Activated CD4-positive, alpha-beta T cell treated with anti-CD3 and anti-CD28 coated beads for 1 hour (primary cell): ENCODE data around the gene LMNA.
"Not testable (repeated sequence)": the region's sequence is repeated elsewhere in the genome, so short reads cannot be mapped to it uniquely, and the experiment has no call there.

ENCODE experiments used
- DNase-seq: peaks from one replicate; pipeline ENCODE4 v3.0.0-alpha.2; 2020

The LMNA gene

GRCh38 chr1:156114101-156114918, at the start of gene LMNA:
Gene LMNA (plus strand): TSS chr1:156114711. CDS start chr1:156114919, 208 bp downstream.
- peak; percentile 64 for DNase-seq

- DNase-seq, result no peak
Measured at GRCh38 chr1:156065212-156065611, 49.3 kb upstream of the LMNA start.

DNA sequence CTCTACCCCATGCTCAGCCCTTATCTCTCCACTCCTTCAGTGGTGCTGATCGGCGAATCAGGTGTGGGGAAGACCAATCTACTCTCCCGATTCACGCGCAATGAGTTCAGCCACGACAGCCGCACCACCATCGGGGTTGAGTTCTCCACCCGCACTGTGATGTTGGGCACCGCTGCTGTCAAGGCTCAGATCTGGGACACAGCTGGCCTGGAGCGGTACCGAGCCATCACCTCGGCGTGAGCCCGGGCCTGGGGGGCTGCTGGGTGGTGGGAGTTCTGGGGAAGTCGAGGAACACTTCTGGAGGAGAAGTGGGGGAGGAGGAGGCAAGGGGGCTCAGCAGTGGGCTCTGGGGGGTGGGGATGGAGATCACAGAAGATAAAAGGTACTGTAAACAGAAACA, 48.6 kb upstream of the LMNA start:
- DNase-seq, result no peak

DNA sequence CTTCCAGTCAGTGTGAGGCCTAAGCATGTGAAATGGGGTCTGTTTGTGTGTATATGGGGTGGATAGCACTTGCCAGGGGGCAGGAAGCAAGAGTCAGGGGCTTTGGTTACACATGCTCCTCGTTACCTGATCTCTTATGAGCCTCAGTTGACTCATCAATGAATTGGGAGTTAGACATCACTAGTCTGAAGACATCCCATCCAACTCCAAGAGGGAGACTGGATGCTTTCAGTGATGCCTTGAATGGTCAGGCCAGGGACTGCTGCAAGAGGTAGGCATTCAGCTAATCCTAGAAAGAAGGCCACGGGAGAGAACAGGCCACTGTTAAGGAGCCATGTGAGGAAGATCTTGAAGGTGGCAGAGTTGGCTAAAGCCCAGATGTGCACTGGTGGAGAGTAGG, 47.2 kb upstream of the LMNA start:
- DNase-seq, result no peak

DNA sequence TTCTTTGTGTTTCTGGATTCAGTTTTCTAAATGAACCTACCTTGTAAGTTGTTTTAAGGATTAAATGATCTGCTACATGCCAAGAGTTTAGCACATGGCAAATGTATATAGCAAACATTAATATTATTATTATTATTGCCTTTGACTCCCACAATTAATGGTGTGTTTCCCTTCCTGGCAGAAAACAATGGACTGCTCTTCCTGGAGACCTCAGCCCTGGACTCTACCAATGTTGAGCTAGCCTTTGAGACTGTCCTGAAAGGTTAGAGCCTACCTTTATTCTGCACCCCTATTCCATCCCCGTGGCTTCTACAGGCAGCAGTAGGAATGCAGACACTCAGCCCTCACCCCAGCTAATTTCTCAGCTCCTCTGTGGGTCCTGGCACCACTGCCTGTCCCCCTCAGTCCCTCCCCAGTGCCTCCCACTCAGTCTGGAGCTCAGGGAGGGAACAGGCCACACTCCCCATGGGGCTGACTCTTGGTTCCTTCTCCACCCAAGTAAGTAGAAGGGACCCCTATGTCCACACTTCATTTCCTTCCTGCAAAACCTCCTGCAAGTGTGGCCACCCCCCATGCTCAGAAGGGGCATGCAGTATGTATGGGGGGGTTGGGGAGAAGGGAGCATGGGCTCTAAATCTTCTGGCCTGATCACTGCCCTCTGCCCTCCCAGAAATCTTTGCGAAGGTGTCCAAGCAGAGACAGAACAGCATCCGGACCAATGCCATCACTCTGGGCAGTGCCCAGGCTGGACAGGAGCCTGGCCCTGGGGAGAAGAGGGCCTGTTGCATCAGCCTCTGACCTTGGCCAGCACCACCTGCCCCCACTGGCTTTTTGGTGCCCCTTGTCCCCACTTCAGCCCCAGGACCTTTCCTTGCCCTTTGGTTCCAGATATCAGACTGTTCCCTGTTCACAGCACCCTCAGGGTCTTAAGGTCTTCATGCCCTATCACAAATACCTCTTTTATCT, 44.7 kb upstream of the LMNA start:
- no peak for DNase-seq

DNA sequence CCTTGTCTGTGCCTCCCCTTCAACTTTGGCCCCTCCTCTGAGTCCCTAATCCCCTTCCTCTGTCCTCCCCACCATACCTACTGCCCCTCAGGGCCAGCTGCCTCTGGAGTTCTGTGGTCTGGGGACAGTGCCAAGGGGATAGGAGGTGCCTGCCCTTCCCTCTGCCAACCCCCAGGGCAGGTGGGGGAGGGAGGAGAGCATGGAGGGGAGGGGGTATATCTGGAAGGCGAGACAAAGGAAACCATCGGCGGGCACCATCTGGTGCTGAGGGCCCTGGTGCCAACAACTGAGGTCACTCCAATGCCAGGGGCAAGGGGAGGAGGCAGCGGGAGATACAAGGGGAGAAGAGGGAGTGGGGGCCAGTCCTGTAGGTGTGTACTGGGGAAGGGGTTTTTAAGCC, 44.0 kb upstream of the LMNA start:
- DNase-seq, result no peak

GRCh38 chr1:156071332-156071816, 43.1 kb upstream of the LMNA start:
- not testable (repeated sequence) for DNase-seq

DNA sequence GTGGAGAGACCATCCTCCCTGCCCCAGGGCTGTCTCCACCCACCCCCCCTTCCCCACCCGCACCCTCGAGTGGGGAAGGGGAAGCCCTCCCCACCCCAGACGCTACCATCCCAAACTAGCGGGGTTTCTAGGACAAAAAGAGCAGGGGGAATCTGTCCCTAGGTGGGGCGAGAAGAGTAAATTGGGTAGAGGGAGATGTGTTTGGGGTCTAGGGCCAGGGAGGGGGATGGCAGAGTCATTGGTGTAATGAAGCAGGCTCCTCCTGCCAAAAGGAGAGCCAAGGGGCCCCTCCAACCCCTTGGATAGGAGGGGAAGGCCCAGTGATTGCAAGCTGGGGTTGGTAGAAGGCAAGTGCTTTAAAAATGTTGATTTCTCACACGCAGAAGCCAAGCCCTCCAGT, 42.3 kb upstream of the LMNA start:
- DNase-seq, result no peak

DNA sequence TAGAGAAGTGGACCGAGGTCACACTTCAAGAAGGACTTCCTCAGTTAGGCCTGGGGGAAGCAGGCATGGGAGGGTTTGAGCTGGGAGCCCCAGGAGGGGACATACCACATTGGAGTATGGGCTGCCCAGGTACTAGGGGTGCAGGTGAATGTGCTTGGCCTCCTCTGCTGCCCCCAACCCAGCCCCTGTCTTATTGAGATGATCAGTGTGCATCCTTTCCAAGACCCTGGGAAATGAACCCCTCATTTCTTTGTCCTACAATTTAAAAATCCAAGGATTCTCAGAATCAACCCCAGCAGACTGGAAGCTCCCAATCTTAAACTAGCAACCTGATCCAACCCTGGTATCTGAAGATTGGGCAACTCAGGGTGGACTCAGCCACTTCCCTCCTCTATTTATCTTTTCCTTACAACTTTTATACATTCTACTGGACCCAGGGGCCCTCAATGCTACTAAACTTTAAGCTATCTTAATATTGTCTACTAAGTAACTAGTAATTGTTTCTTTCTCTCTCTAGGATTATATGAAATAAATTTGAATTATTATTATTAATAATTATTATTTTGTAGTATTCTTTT, 41.3 kb upstream of the LMNA start:
- DNase-seq, result no peak

- DNase-seq, result no peak
Measured at GRCh38 chr1:156073740-156074139, 40.8 kb upstream of the LMNA start.

GRCh38 chr1:156074661-156075060, 39.9 kb upstream of the LMNA start:
- no peak for DNase-seq

DNA sequence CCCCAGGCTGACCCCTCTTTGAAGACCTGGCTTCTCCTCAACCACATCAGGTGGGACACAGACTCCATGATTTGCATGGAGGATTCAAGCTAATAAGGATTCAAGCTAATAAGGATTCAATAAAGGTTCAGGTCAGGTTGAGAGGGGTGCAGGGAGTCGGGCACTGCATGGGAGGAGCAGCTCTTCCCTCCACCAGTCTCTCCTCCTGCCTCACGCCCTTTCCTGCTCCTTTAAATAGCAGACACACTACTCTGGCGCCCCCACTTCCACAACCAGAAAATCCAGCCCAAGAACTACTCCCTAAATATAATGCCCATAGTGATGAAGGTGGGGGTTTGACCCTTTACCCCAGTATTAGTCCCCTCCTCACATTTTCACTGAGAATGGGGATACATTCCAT, 39.3 kb upstream of the LMNA start:
- no peak for DNase-seq

DNA sequence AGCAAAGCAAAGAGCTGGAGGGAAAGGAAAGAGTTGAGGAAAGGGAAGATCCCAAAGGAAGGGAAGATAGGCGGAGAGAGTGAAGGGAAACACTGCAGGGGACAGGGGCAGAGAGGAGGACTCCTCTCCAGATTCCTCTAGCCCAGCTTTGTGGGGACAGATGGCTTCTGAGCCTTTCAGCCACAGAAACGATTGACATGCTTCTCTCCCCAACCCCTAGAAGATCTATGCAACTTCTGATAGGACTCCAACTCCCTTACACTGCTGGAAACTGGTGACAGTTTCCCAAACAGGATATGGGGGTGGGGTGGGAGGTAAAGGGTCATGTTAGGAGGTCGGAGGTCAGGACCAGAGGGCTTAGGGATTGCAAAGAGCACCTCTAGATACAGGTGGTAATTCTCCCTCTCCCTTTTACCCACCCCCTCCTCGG, 38.7 kb upstream of the LMNA start:
- no peak for DNase-seq

GRCh38 chr1:156076609-156077429, 37.7 kb upstream of the LMNA start:
- DNase-seq, result no peak

- no peak for DNase-seq
Measured at GRCh38 chr1:156077430-156077760, 37.1 kb upstream of the LMNA start.

GRCh38 chr1:156078728-156079127, 35.8 kb upstream of the LMNA start:
- DNase-seq, result no peak

GRCh38 chr1:156079762-156080161, 34.7 kb upstream of the LMNA start:
- DNase-seq, result no peak

DNA sequence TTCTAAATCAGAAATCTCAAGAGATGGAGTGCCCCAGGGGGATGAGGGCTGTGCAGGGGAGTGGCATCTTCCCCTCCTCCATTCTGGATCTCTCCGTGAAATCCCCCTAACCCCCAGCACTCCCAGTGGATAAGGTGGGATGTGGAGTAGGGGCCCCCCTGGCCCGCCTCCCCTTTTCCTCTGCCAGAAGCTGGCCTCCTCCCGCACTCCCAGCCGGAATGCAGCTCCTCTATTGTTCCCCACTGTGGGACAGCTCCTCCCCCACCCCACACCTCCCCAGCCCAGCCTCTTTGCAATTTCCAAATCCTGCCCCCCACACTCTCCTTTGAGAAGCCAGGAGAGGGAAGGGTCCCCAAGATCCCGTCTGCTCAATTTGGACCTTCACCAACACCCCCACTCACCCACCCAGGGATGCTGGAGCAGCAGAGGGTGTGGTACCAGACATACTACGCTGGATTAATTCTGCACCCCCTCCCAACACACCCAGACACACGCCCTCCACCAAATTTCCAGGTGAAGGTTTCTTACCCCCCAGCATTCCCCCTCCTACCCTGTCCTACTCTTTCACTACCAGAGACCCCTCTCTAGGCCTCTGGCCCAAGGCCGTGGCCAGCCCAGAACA, 34.2 kb upstream of the LMNA start:
- no peak for DNase-seq

DNA sequence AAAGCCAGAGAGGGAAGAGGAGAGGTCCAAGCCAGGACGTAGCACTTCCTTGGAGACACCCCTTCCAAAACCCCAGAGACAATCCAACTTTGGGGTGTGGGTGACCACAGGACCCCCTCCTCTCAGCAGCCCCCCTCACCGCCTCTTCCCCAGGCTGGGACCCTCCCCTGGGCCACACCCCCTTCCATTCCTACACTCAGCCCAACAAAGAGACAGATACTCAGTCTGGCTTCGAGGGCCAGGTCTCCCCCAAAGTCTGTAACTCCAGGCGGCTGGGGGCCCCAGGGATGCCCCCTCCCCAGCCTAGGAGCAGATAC, 33.7 kb upstream of the LMNA start:
- DNase-seq, result no peak

DNA sequence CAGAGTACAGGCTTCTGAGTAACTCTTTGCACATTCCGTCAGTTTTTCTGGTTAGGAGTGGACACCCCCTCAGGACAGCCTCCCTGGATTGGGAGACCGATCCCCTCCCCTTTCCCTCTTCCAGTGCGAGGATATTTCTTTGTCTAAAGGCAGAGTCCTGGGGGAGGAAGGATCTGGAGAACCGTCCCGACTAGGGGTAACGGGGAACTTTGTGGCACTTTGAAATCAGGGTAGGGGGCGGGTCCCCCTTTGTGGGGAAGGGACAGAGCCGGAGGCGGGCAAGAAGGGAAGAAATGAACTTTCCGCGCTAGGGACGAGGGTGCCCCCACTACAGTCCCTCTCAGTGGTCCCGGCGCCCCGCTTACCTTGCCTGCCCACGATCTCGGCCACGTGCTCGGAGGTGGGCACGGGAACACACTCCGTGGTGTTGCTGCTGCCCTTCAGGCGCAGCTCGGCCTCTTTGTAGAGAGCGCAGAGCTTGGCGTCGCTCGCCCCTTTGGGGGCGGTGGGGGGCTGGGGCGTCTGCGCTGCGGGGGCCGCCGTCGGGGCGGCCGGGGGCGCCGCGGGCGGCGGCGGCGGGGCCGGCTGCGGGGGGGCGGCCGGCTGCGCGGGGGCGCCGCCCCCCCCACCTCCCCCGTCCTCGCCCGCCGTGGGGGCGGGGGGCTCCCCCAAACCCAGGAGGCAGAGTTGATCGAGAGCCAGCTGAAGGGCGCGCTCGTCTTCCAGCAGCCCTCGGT, 33.2 kb upstream of the LMNA start:
- DNase-seq, result no peak

- DNase-seq, result no peak
Measured at GRCh38 chr1:156081917-156082308, 32.6 kb upstream of the LMNA start.
